ENCODE results near the gene HEG1. TPM values are rescaled to one million over a fixed set of nuclear protein-coding genes. Genes with fewer than 3 reads are reported as not detected.
A peak's percentile ranks its signal among the peaks of the same experiment; 100 is the strongest.

The HEG1 gene
- total and polyA plus RNA-seq, 2 of the 4 experiments (the other 2 are of a cell fraction) = 25.6 to 43.4 TPM

- TF ChIP-seq FOS (IDR thresholded peaks at IDR 0.05; ENCODE audit: low read depth, low read length) (no peak), CHD1 (IDR thresholded peaks at IDR 0.05; ENCODE audit: low read depth, low read length) (no peak), RFX5 (IDR thresholded peaks at IDR 0.05; ENCODE audit: low read depth, low read length) (no peak), SMC3 (IDR thresholded peaks at IDR 0.05; ENCODE audit: low read depth, low read length) (no peak)
Observed at GRCh38 chr3:125069452-125069851, 13.7 kb upstream of the HEG1 start (continued).

- CTCF ChIA-PET = no interaction called here
- in situ Hi-C loops (cut with MboI; ENCODE audit: low sequenced_read_pairs) (no loop called here), intact Hi-C loops (cut with micrococcal nuclease) (no loop called here), dilution Hi-C loops (cut with HindIII; ENCODE audit: low sequenced_read_pairs, unreplicated experiment) (no loop called here)
- Histone ChIP-seq H2BK20ac (ENCODE audit: low read depth, low read length) (peak overlapping the region; percentile 44), H2AFZ (replicated peaks; ENCODE audit: low read length, poor library complexity) (no peak overlapping the region), H2AK9ac (replicated peaks; ENCODE audit: low read depth, low read length, poor library complexity) (no peak overlapping the region), H4K20me1 (ENCODE audit: insufficient read depth, low read length) (no peaks in the 10 kb centered on the region), H3K27me3 (ENCODE audit: control insufficient read depth, insufficient read depth, low read length) (no peaks in the 10 kb centered on the region), H3K4me1 (ENCODE audit: control insufficient read depth, insufficient read depth, low read length) (peaks cover 15% of the 10 kb centered on the region), H3K9ac (ENCODE audit: low read depth, low read length) (no peak overlapping the region), H2BK15ac (ENCODE audit: low read depth, low read length) (peak overlapping the region; percentile 98; the same call in 2 of the 3 replicates), H3K56ac (ENCODE audit: extremely low read depth, insufficient read depth, low read length) (no peak overlapping the region), H3K4me3 (ENCODE audit: insufficient read depth, low read depth, low read length) (no peak overlapping the region), H3K36me3 (ENCODE audit: control insufficient read depth, insufficient read depth, low read length) (no peaks in the 10 kb centered on the region), H3K79me1 (ENCODE audit: low read depth in 1 of 2, low read length in 2 of 2) (no peaks in the 10 kb centered on the region), H2BK120ac (ENCODE audit: low read depth, low read length) (peak overlapping the region; percentile 95), H2AK5ac (ENCODE audit: low read depth, low read length) (peak overlapping the region; percentile 73), H3K9me3 (ENCODE audit: control insufficient read depth, insufficient read depth, low read length) (no peaks in the 10 kb centered on the region), H2BK5ac (ENCODE audit: low read depth, low read length, poor library complexity, severe bottlenecking) (no peak overlapping the region), H3K18ac (ENCODE audit: low read depth, low read length) (no peak overlapping the region), H4K8ac (ENCODE audit: low read depth in 2 of 2, low read length in 2 of 2) (peak overlapping the region in 1 of 2 experiments; percentile 46; a peak in 2 of 4 replicates), H3K27ac (ENCODE audit: insufficient read depth, low read length) (no peak overlapping the region), H3K4me2 (ENCODE audit: low read depth, low read length) (no peak overlapping the region), H3K4ac (ENCODE audit: low read depth, low read length) (peak overlapping the region; percentile 51), H4K91ac (ENCODE audit: insufficient read depth, low read depth, low read length) (peak overlapping the region; percentile 95), H3K23ac (ENCODE audit: low read depth, low read length) (0 out of 2 replicates have a peak overlapping the region, but pooled peaks have one; percentile 21), H3K9me1 (ENCODE audit: insufficient read depth, low read length) (peaks cover 12% of the 10 kb centered on the region), H3K14ac (replicated peaks; ENCODE audit: low read depth, low read length) (no peak overlapping the region), H4K5ac (ENCODE audit: low read depth, low read length) (no peak overlapping the region)
- WGBS, 2 experiments (ENCODE audit: extremely low coverage in 2 of 2, insufficient read length in 1 of 2) = 100% methylated on average over 2 of the region's 4 CpGs; no CpG with 5 or more reads in 1 of the 2 experiments
- POLR2A ChIA-PET (ENCODE audit: unreplicated experiment) = no interaction called here
- DNase-seq = no peak
- TF ChIP-seq MAFK (IDR thresholded peaks at IDR 0.05; ENCODE audit: low read depth, low read length) (no peak), NFE2L2 (IDR thresholded peaks at IDR 0.05; ENCODE audit: low read depth, low read length) (no peak), SMC3 (IDR thresholded peaks at IDR 0.05; ENCODE audit: low read depth, low read length) (no peak), CTCF (conservative IDR thresholded peaks at IDR 0.05; ENCODE audit: low read depth, low read length) (no peak), USF2 (IDR thresholded peaks at IDR 0.05; ENCODE audit: low read depth, low read length) (no peak), MAZ (IDR thresholded peaks at IDR 0.05; ENCODE audit: borderline replicate concordance, low read depth, low read length) (no peak), RAD21 (IDR thresholded peaks at IDR 0.05; ENCODE audit: low read length) (no peak), POLR2A (IDR thresholded peaks at IDR 0.05; ENCODE audit: low read depth, low read length) (no peak)
- no peak for ATAC-seq (ENCODE audit: low read depth)
- BruUV-seq (replicated peaks) = no TSS peak
Observed at GRCh38 chr3:125068265-125068664, 12.5 kb upstream of the HEG1 start.
